Breast epithelium (tissue), 3 donors: Measurements from ENCODE around the gene PTCRA.

Source experiments
- POLR2A ChIP-seq: fragments of 450-650 bp; IDR thresholded peaks from one replicate; pipeline ENCODE4 v1.6.1; 2016; ENCODE audit warnings: antibody characterized with exemption, mild to moderate bottlenecking, moderate library complexity
- POLR2AphosphoS5 ChIP-seq, 3 donors: sonication (generic); formaldehyde crosslinking; IDR thresholded peaks; one replicate each; pipeline ENCODE4 v1.6.1; 2017; ENCODE audit warnings: antibody characterized with exemption in 3 of 3
- TF ChIP-seq, protein P1 (sequence below), 3 donors: fragments of 450-650 bp; IDR thresholded peaks; one replicate each; pipeline ENCODE4 v1.5.1; 2016 to 2017; ENCODE audit warnings: antibody characterized with exemption in 3 of 3, mild to moderate bottlenecking in 3 of 3, moderate library complexity in 3 of 3

DNA sequence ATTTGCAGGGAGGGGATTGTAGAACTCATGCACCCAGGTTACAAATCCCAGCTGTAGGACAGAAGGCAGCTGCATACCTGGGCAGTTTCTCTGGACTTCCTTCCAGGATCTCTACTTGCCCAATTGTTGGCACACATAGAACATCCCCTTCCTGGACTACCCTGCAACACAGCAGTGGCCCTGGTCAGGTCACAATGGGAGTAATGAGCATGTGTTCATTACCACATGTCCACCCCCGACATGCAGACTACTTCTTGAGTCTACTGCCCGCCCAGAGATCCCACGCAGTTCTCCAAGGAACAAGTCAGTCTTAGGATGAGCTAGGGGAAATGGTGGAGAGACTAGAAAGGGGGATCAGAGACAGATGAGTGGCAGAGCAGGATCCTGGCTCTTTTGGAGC lies 58.1 kb downstream of the PTCRA start:
- TF ChIP-seq, protein P1, sequence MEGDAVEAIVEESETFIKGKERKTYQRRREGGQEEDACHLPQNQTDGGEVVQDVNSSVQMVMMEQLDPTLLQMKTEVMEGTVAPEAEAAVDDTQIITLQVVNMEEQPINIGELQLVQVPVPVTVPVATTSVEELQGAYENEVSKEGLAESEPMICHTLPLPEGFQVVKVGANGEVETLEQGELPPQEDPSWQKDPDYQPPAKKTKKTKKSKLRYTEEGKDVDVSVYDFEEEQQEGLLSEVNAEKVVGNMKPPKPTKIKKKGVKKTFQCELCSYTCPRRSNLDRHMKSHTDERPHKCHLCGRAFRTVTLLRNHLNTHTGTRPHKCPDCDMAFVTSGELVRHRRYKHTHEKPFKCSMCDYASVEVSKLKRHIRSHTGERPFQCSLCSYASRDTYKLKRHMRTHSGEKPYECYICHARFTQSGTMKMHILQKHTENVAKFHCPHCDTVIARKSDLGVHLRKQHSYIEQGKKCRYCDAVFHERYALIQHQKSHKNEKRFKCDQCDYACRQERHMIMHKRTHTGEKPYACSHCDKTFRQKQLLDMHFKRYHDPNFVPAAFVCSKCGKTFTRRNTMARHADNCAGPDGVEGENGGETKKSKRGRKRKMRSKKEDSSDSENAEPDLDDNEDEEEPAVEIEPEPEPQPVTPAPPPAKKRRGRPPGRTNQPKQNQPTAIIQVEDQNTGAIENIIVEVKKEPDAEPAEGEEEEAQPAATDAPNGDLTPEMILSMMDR (IDR thresholded peaks at IDR 0.05) = no peak
- TF ChIP-seq POLR2AphosphoS5 (IDR thresholded peaks at IDR 0.05) (no peak), POLR2A (no peak)
